WTC11 (cell line): Measurements from ENCODE around the gene LY6G6C. TPM values are rescaled to one million over a fixed set of nuclear protein-coding genes. Genes with fewer than 3 reads are reported as not detected.
A peak's percentile ranks its signal among the peaks of the same experiment; 100 is the strongest.

ENCODE experiments used
- ATAC-seq: fragments of 200-7000 bp; cut with Tn5 transposase; 2 replicates; pipeline ENCODE4 v1.10.0; 2021; ENCODE audit warnings: mild to moderate bottlenecking, moderate library complexity
- CTCF ChIA-PET: fragments of 300-600 bp; sonication (Branson Sonifier 250); formaldehyde crosslinking; loops from one replicate; lab custom pipeline; 2021; ENCODE audit warnings: antibody characterized with exemption; lab: Charles Lee
- POLR2A ChIA-PET: fragments of 350-600 bp; sonication (Branson Sonifier 250); formaldehyde crosslinking; loops from one replicate; lab custom pipeline; 2021; ENCODE audit warnings: antibody characterized with exemption; lab: Charles Lee
- DNase-seq: peaks from one replicate; pipeline ENCODE4 v3.0.0; 2021; ENCODE audit warnings: low spot score
- H3K27ac Mint-ChIP-seq: 2 replicates; pipeline ENCODE4 v1.8.0; 2021; ENCODE audit warnings: mixed read lengths
- H3K27me3 Mint-ChIP-seq: 2 replicates; pipeline ENCODE4 v1.8.0; 2021; ENCODE audit warnings: low read depth, mild to moderate bottlenecking, moderate library complexity, mixed read lengths
- H3K36me3 Mint-ChIP-seq: 2 replicates; pipeline ENCODE4 v1.8.0; 2021; ENCODE audit warnings: mixed read lengths
- H3K4me1 Mint-ChIP-seq: 2 replicates; pipeline ENCODE4 v1.8.0; 2022; ENCODE audit warnings: mixed read lengths
- H3K4me3 Mint-ChIP-seq: 2 replicates; pipeline ENCODE4 v1.8.0; 2021; ENCODE audit warnings: mild to moderate bottlenecking, moderate library complexity, mixed read lengths
- H3K9me3 Mint-ChIP-seq: 2 replicates; pipeline ENCODE4 v1.8.0; 2021; ENCODE audit warnings: mixed read lengths
- CREB1 ChIP-seq: sonication (generic); formaldehyde crosslinking; IDR thresholded peaks from 2 replicates; pipeline ENCODE4 v1.8.0; 2023; ENCODE audit warnings: mild to moderate bottlenecking, missing genetic modification reagents
- ESRRA ChIP-seq: sonication (generic); formaldehyde crosslinking; IDR thresholded peaks from 2 replicates; pipeline ENCODE4 v1.8.1; 2022; ENCODE audit warnings: mild to moderate bottlenecking, missing genetic modification reagents, borderline replicate concordance
- GTF2I ChIP-seq: fragments of 250-450 bp; sonication (Bioruptor Pico); conservative IDR thresholded peaks from 2 replicates; pipeline ENCODE4 v1.4.0; 2021; ENCODE audit warnings: mild to moderate bottlenecking
- IRF2 ChIP-seq: sonication (generic); formaldehyde crosslinking; IDR thresholded peaks from 2 replicates; pipeline ENCODE4 v1.8.0; 2022; ENCODE audit warnings: low read depth, missing genetic modification reagents, borderline replicate concordance
- KAT7 ChIP-seq: sonication (generic); formaldehyde crosslinking; IDR thresholded peaks from 2 replicates; pipeline ENCODE4 v1.8.1; 2023; ENCODE audit warnings: missing genetic modification reagents, mild to moderate bottlenecking, borderline replicate concordance
- MYBL2 ChIP-seq: sonication (generic); formaldehyde crosslinking; IDR thresholded peaks from 2 replicates; pipeline ENCODE4 v1.8.1; 2023; ENCODE audit warnings: mild to moderate bottlenecking, moderate library complexity, missing genetic modification reagents
- NFATC4 ChIP-seq: fragments of 250-450 bp; sonication (Bioruptor Pico); IDR thresholded peaks from 2 replicates; pipeline ENCODE4 v1.9.0; 2021; ENCODE audit warnings: mild to moderate bottlenecking
- OVOL2 ChIP-seq: fragments of 250-450 bp; sonication (Bioruptor Pico); IDR thresholded peaks from 2 replicates; pipeline ENCODE4 v1.9.0; 2021; ENCODE audit warnings: mild to moderate bottlenecking, borderline replicate concordance
- RELA ChIP-seq: sonication (generic); formaldehyde crosslinking; IDR thresholded peaks from 2 replicates; pipeline ENCODE4 v1.8.1; 2022; ENCODE audit warnings: missing genetic modification reagents, mild to moderate bottlenecking, borderline replicate concordance
- SP1 ChIP-seq: sonication (generic); formaldehyde crosslinking; conservative IDR thresholded peaks from 2 replicates; pipeline ENCODE4 v1.8.1; 2022; ENCODE audit warnings: missing genetic modification reagents
- ZNF121 ChIP-seq: sonication (generic); formaldehyde crosslinking; IDR thresholded peaks from 2 replicates; pipeline ENCODE4 v1.8.0; 2023; ENCODE audit warnings: missing genetic modification reagents
- ZNF138 ChIP-seq: sonication (generic); formaldehyde crosslinking; conservative IDR thresholded peaks from 2 replicates; pipeline ENCODE4 v1.8.1; 2022; ENCODE audit warnings: mild to moderate bottlenecking, moderate library complexity, missing genetic modification reagents
- ZNF671 ChIP-seq: fragments of 250-450 bp; sonication (Bioruptor Pico); IDR thresholded peaks from 2 replicates; pipeline ENCODE4 v1.8.0; 2021; ENCODE audit warnings: mild to moderate bottlenecking
- total RNA-seq: library from RNA; stranded (reverse); gene quantifications from 3 replicates; pipeline ENCODE4 v1.2.3, GENCODE V29; 2021
- TF ChIP-seq, protein P1 (sequence below): sonication (generic); formaldehyde crosslinking; IDR thresholded peaks from 2 replicates; pipeline ENCODE4 v1.8.1; 2023; ENCODE audit warnings: mild to moderate bottlenecking, missing genetic modification reagents, moderate library complexity
- TF ChIP-seq, protein P2 (sequence below): fragments of 200-600 bp; IDR thresholded peaks from 2 replicates; pipeline ENCODE4 v1.8.0; 2022; ENCODE audit warnings: antibody characterized with exemption
- TF ChIP-seq, protein P3 (sequence below): sonication (generic); formaldehyde crosslinking; conservative IDR thresholded peaks from 2 replicates; pipeline ENCODE4 v1.8.1; 2022; ENCODE audit warnings: mild to moderate bottlenecking, missing genetic modification reagents
- TF ChIP-seq, protein P4 (sequence below): sonication (generic); formaldehyde crosslinking; IDR thresholded peaks from 2 replicates; pipeline ENCODE4 v1.8.1; 2022; ENCODE audit warnings: low read depth, mild to moderate bottlenecking, moderate library complexity, missing genetic modification reagents, borderline replicate concordance
- TF ChIP-seq, protein P5 (sequence below): fragments of 250-450 bp; sonication (Bioruptor Pico); IDR thresholded peaks from 2 replicates; pipeline ENCODE4 v1.8.0; 2021; ENCODE audit warnings: mild to moderate bottlenecking

LY6G6C gene
- total RNA-seq, 1 experiment from 2014 or later = 0.35 TPM

DNA sequence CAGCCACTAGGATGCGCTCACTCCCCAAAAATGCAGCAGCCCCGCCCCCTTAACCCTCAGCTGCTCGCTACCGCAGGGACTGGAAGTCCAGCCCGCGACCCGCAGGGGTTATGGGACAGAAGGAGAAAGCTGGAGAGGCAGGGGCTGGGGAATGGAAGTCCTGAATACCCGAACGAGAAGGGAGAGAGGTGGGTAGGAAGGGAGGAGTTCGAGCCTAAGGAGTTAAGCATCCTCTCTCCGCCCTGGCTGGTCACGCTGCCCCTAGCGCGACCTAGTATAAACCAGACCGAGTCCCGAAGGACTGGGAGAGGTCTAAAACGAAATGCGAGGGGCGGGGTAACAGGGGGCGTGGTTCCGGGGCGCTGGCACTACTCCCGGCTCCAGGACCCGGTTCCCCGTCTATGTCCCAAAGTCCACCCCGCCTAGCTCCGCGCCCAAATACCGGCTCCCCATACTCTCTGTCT is 8.0 kb upstream of the LY6G6C start:
- H3K4me3 Mint-ChIP-seq = peak overlapping the region; percentile 93
- no peaks in the 10 kb centered on the region for H3K27me3 Mint-ChIP-seq
- H3K9me3 Mint-ChIP-seq = no peaks in the 10 kb centered on the region
- DNase-seq = peak; percentile 95
- CTCF ChIA-PET = interaction anchor here (0.6 to 4.0 kb wide), 41 partner anchors 8 to 318 kb away, joined by 3 to 66 read pairs (median 5); partner anchors contain the start of genes ABHD16A, BAG6, C6orf47 and DDX39B
- peak overlapping the region; percentile 99 for H3K27ac Mint-ChIP-seq
- TF ChIP-seq OVOL2 (CRISPR knock-in tag) = 0 out of 2 replicates have a peak, but pooled peaks have one; percentile 37
- TF ChIP-seq, protein P1, sequence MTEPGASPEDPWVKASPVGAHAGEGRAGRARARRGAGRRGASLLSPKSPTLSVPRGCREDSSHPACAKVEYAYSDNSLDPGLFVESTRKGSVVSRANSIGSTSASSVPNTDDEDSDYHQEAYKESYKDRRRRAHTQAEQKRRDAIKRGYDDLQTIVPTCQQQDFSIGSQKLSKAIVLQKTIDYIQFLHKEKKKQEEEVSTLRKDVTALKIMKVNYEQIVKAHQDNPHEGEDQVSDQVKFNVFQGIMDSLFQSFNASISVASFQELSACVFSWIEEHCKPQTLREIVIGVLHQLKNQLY = no peak
- TF ChIP-seq SP1 (CRISPR knock-in tag) = peak; percentile 87
- no peak for TF ChIP-seq IRF2
- TF ChIP-seq, protein P2, sequence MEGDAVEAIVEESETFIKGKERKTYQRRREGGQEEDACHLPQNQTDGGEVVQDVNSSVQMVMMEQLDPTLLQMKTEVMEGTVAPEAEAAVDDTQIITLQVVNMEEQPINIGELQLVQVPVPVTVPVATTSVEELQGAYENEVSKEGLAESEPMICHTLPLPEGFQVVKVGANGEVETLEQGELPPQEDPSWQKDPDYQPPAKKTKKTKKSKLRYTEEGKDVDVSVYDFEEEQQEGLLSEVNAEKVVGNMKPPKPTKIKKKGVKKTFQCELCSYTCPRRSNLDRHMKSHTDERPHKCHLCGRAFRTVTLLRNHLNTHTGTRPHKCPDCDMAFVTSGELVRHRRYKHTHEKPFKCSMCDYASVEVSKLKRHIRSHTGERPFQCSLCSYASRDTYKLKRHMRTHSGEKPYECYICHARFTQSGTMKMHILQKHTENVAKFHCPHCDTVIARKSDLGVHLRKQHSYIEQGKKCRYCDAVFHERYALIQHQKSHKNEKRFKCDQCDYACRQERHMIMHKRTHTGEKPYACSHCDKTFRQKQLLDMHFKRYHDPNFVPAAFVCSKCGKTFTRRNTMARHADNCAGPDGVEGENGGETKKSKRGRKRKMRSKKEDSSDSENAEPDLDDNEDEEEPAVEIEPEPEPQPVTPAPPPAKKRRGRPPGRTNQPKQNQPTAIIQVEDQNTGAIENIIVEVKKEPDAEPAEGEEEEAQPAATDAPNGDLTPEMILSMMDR = no peak; the same call in 1 of the 2 replicates
- 0 out of 2 replicates have a peak, but pooled peaks have one; percentile 59 for TF ChIP-seq NFATC4
- TF ChIP-seq KAT7 (CRISPR knock-in tag) = peak; percentile 88; the same call in 1 of the 2 replicates
- TF ChIP-seq ZNF671 (CRISPR knock-in tag) = no peak
- peak; percentile 78 for ATAC-seq
- POLR2A ChIA-PET = interaction anchor here (0.6 to 3.6 kb wide), 14 partner anchors 10 to 188 kb away, joined by 3 to 32 read pairs (median 6); partner anchors contain the start of genes BAG6, C6orf47, DDX39B and GPANK1
- H3K4me1 Mint-ChIP-seq = peaks cover 21% of the 10 kb centered on the region
- peaks cover 37% of the 10 kb centered on the region for H3K36me3 Mint-ChIP-seq

DNA sequence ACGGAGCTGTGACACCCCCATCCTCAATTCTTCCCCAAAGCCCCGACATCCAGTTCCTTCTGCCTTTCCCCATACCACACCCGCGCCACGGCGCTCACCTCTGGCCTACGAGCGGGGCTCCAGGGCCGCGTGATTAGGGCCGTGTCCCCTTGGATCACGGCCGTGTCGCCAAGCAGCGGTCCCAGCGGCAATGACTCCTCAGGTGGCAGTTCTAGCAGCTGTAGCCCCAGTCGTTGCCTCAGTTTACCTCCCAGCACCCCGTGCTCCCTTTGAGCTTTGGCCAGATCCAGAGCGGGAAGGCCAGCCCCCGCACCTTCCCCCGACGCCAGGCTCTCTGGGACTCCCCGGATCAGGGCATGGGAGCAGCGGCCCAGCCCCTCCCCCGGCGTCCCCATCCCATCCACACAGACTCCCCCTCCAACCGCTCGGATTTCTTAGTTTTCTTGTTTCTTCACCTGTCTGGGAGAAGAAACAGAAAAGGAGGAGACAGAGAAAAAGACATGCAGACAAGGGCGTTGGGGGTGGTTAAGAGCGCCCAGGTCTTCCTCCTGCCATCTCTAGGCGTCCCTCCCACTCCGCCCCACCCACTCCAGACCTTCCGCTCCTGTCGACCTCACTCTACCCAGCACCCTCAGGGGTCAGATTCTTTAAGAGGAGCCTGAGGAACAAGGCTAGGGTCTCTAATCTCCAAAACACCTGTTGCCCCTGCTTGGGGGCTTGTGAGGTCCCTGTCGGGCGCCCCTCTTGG is 7.4 kb upstream of the LY6G6C start, which contains the start of gene DDAH2:
DDAH2 (minus strand) TSS at position 533 of the 748 bp plus-strand sequence; CDS start at position 395, 138 bp downstream.
- ChIA-PET POLR2A (interaction anchor here (0.6 to 3.6 kb wide), 11 partner anchors 11 to 187 kb away, joined by 3 to 32 read pairs (median 6); partner anchors contain the start of genes BAG6, C6orf47, DDX39B and GPANK1), CTCF (interaction anchor here (0.7 to 4.0 kb wide), 36 partner anchors 8 to 319 kb away, joined by 3 to 66 read pairs (median 6); partner anchors contain the start of genes ABHD16A, C6orf47, DDX39B and GPANK1)
- Mint-ChIP-seq H3K4me3 (peak within 1 kb of the TSS; percentile 93), H3K27me3 (no peaks in the 10 kb centered on the region), H3K36me3 (peaks cover 36% of the 10 kb centered on the region), H3K9me3 (no peaks in the 10 kb centered on the region), H3K4me1 (peaks cover 16% of the 10 kb centered on the region), H3K27ac (peak within 1 kb of the TSS; percentile 99)
- no peak for TF ChIP-seq ESRRA (CRISPR knock-in tag)
- TF ChIP-seq, protein P2 = 0 out of 2 replicates have a peak, but pooled peaks have one; percentile 21
- TF ChIP-seq, protein P3, sequence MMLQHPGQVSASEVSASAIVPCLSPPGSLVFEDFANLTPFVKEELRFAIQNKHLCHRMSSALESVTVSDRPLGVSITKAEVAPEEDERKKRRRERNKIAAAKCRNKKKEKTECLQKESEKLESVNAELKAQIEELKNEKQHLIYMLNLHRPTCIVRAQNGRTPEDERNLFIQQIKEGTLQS (CRISPR knock-in tag) = no peak
- ATAC-seq (no peak), DNase-seq (no peak)

DNA sequence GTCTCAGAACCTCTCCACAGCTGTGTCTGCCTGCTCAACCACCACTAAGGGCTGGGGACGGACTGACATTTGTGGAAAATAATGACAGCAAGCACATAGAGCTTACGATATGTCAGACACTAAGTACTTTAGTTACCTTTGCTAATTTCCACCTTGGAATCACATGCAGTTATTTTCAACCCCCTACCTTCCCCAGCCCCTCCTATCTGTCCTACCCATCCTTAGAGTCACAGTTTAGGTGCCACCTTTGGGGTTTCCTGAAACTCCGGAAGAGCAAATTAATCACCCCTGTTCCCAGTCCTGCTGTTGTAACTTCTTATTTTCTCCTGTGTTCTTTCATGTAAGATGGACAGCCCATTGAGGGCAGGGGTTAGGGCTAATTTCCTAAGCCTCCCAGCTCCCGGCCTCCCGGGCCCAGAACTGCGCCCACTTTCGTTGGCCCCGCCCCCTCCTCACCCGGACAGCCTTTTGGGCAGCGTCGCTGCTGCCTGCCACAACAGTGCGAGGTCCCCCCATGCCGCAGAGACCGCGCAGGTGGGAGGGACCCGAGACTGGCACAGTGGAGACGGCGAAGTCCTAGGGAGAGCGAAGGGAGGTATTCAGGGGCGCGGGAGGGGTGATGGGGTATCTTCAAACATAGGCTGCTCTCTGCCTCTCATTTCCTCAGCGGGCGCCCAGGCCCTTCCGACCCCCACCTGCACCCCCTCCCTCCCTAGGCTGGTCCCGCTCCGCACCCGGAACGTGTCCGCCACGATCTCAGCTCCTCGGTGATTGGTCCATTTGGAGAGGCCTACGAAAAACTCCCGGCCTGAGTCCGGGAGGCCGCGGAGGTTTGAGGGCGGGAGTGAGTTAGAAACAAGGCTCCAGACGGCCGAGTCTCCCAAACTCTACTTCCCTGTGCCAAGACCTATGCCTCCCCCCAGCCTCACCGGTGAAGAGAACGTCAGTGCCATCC is 6.4 kb upstream of the LY6G6C start:
- Mint-ChIP-seq H3K27ac (no peak overlapping the region), H3K9me3 (no peaks in the 10 kb centered on the region), H3K27me3 (no peaks in the 10 kb centered on the region), H3K4me1 (peaks cover 16% of the 10 kb centered on the region), H3K4me3 (peak overlapping the region; percentile 93), H3K36me3 (peaks cover 27% of the 10 kb centered on the region)
- CTCF ChIA-PET = interaction anchor here (0.9 to 4.0 kb wide), 5 partner anchors 9 to 103 kb away, joined by 6 to 66 read pairs (median 11); partner anchors contain the start of gene ABHD16A
- DNase-seq (no peak), ATAC-seq (no peak)
- POLR2A ChIA-PET = interaction anchor here (0.6 to 3.6 kb wide), 5 partner anchors 12 to 99 kb away, joined by 3 to 32 read pairs (median 4); partner anchors contain the start of genes C6orf47, HSPA1B and MSH5
- no peak for TF ChIP-seq GTF2I
- TF ChIP-seq ZNF121 (CRISPR knock-in tag) = no peak
- no peak for TF ChIP-seq ZNF138 (CRISPR knock-in tag)
- TF ChIP-seq MYBL2 (CRISPR knock-in tag) = no peak
- no peak for TF ChIP-seq CREB1
- TF ChIP-seq, protein P4, sequence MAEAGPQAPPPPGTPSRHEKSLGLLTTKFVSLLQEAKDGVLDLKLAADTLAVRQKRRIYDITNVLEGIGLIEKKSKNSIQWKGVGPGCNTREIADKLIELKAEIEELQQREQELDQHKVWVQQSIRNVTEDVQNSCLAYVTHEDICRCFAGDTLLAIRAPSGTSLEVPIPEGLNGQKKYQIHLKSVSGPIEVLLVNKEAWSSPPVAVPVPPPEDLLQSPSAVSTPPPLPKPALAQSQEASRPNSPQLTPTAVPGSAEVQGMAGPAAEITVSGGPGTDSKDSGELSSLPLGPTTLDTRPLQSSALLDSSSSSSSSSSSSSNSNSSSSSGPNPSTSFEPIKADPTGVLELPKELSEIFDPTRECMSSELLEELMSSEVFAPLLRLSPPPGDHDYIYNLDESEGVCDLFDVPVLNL (CRISPR knock-in tag) = no peak
- TF ChIP-seq RELA (CRISPR knock-in tag) = no peak
- TF ChIP-seq, protein P5, sequence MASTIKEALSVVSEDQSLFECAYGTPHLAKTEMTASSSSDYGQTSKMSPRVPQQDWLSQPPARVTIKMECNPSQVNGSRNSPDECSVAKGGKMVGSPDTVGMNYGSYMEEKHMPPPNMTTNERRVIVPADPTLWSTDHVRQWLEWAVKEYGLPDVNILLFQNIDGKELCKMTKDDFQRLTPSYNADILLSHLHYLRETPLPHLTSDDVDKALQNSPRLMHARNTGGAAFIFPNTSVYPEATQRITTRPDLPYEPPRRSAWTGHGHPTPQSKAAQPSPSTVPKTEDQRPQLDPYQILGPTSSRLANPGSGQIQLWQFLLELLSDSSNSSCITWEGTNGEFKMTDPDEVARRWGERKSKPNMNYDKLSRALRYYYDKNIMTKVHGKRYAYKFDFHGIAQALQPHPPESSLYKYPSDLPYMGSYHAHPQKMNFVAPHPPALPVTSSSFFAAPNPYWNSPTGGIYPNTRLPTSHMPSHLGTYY = no peak
